Adrenal gland (tissue), 12 donors: ENCODE results near the gene IFIT2. TPM values are rescaled to one million over a fixed set of nuclear protein-coding genes. Genes with fewer than 3 reads are reported as not detected.

ENCODE experiments used
- DNase-seq, 7 donors: peaks; one replicate each; pipeline ENCODE4 v3.0.0-alpha.2; 2019 to 2020
- H3K27ac ChIP-seq, 5 donors: fragments of 200-600 bp; sonication (generic) in 4 of 5; 1 replicate in 3 of 5; 2 replicates in 2 of 5; pipeline versions ENCODE4 v1.5.1 to v1.8.0; 2016 to 2020; ENCODE audit warnings: mild to moderate bottlenecking in 1 of 5
- H3K27me3 ChIP-seq: fragments of 200-600 bp; 2 replicates; pipeline ENCODE4 v1.8.0; 2021
- H3K36me3 ChIP-seq, 2 donors: fragments of 200-600 bp; replicated peaks in 1 of 2; 1 replicate in 1 of 2; 2 replicates in 1 of 2; pipeline versions ENCODE4 v1.5.1 to v1.8.0; 2018 to 2022
- H3K4me1 ChIP-seq, 2 donors: fragments of 200-600 bp; replicated peaks in 1 of 2; 1 replicate in 1 of 2; 2 replicates in 1 of 2; pipeline versions ENCODE4 v1.5.1 to v1.8.0; 2018 to 2021
- H3K4me3 ChIP-seq, 4 donors: fragments of 200-600 bp; sonication (generic) in 3 of 4; one replicate each; pipeline ENCODE4 v1.5.1; 2016 to 2018
- H3K9me3 ChIP-seq, 3 donors: fragments of 200-600 bp; sonication (generic) in 1 of 3; replicated peaks in 1 of 3; 1 replicate in 2 of 3; 2 replicates in 1 of 3; pipeline versions ENCODE4 v1.5.1 to v1.8.0; 2016 to 2021
- POLR2A ChIP-seq, 2 donors: fragments of 450-650 bp; IDR thresholded peaks; one replicate each; pipeline ENCODE4 v1.6.1; 2017; ENCODE audit warnings: antibody characterized with exemption in 2 of 2, mild to moderate bottlenecking in 2 of 2, moderate library complexity in 1 of 2
- WGBS, 4 donors: extraction: QIAGEN DNeasy Blood & Tissue Kit in 2 of 4; methylation state at CpG; one replicate each; pipeline versions ENCODE4 v1.1.5 to v1.1.7; 2013 to 2017; 5-methylcytosine and 5-hydroxymethylcytosine counted together
- intact Hi-C, 2 donors: fragments of 100-400 bp; cut with DNase I; formaldehyde crosslinking; loops; one replicate each; pipeline versions ENCODE4 v1.14.1 to v1.15.0; 2022 to 2023
- polyA plus RNA-seq, 3 donors: library from polyadenylated mRNA; stranded (reverse); fragments of 200-250 nt in 2 of 3; fragments of 350-450 nt in 1 of 3; fragmentation: Illumina TruSeq in 1 of 3; extraction: RNeasy Lipid Tissue Mini Kit (QIAGEN cat#74804) in 1 of 3; gene quantifications; one replicate each; pipeline ENCODE4 v1.2.3, GENCODE V29; 2013 to 2014
- total RNA-seq, 9 donors: library from RNA; depleted of rRNA in 4 of 9; stranded (reverse); fragments of >200 nt in 4 of 9; fragments of 120-200 nt in 1 of 9; fragmentation: NEBNext Ultra II Directional in 1 of 9; extraction: Animal tissue kit (Norgen Biotek cat#: 25700) in 1 of 9; gene quantifications; one replicate each; pipeline versions ENCODE4 v1.1.0 to v1.2.4, GENCODE V29; 2013 to 2023
- TF ChIP-seq, protein P1 (sequence below), 6 experiments: fragments of 450-650 bp in 4 of 6; fragments of 200-600 bp in 2 of 6; sonication (generic) in 1 of 6; IDR thresholded peaks; 1 replicate in 5 of 6; 2 replicates in 1 of 6; pipeline versions ENCODE4 v1.5.1 to v1.8.0; 2016 to 2021; ENCODE audit warnings: antibody characterized with exemption in 6 of 6, mild to moderate bottlenecking in 2 of 6, moderate library complexity in 1 of 6
- donor health status: healthy with polysubstance abuse.
- donor health status: Bipolar disorder and iron deficiency.
- donor health status: DM: yes; HTN: yes; CAD: no.
- donor health status: DM: no; HTN: no; CAD: no.
- donor health status: DM: no; HTN: no; CAD: no.
- donor health status: DM: yes; HTN: yes; CAD: no.

IFIT2 gene
- total and polyA plus RNA-seq, 12 donors: 4.0 to 30.0 (median 11.4) TPM

DNA sequence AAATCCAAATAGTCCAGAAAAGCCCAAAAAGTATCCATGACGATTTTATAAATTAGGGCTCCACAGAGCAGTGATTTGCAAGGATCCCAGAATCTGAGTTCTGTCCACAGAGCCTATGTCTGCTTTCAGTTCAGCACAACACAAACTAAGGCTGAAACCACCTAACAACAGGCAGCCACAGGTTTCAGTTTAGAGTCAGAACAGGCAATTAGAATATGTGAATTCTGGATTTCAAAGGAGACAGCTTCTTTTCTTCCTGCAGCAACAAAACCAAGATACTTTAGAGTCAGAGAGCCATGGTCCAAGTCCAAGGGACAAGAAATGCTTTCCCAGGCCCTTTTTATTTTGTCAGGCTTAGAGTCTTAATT, 49.5 kb downstream of the IFIT2 start:
- no peak for TF ChIP-seq POLR2A (IDR thresholded peaks at IDR 0.05)
- TF ChIP-seq, protein P1, sequence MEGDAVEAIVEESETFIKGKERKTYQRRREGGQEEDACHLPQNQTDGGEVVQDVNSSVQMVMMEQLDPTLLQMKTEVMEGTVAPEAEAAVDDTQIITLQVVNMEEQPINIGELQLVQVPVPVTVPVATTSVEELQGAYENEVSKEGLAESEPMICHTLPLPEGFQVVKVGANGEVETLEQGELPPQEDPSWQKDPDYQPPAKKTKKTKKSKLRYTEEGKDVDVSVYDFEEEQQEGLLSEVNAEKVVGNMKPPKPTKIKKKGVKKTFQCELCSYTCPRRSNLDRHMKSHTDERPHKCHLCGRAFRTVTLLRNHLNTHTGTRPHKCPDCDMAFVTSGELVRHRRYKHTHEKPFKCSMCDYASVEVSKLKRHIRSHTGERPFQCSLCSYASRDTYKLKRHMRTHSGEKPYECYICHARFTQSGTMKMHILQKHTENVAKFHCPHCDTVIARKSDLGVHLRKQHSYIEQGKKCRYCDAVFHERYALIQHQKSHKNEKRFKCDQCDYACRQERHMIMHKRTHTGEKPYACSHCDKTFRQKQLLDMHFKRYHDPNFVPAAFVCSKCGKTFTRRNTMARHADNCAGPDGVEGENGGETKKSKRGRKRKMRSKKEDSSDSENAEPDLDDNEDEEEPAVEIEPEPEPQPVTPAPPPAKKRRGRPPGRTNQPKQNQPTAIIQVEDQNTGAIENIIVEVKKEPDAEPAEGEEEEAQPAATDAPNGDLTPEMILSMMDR (IDR thresholded peaks at IDR 0.05): no peak
- 41 to 50% (median 46%) methylated on average over 1 of the region's 1 CpG for WGBS, 4 donors

DNA sequence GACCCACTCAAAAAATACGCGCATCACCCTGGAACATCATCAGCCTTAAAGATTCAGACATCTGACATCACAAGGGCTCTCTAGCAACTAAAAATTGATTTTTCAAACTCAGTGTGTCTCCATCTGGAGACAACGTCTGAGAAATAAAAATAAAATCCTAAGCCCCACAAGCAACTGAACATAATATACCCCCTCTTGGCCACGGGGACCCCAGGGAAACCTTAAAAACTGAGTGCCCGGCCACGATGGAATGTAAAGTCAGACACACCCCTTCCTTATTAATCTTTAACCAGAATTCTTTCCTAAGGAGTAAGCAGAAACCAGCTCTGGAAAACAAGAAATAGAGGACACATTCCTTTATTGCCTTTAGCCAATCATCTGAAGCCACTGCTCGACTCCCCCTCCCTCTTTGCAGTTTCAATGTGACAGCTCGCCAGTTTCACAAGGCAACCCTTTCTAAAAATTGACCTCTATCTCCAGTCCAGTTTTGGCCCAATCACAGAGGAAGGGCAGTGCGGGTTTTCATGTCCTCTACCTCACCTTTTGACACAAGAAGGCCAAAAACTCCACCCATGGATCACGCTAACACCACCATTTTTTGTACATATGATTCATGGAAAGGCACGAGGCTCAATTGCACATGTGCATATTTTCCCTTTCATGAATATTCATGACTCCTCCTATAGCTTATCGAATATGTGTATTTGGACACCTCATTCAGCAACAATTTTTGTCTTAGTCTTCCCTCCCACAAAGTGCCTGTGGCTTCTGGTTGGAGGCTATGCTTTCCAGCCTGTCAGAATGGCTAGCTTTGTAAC, 50.1 kb downstream of the IFIT2 start:
- Histone ChIP-seq H3K4me1 (peaks cover 10 to 45% of the 10 kb centered on the region in 2 donors), H3K27me3 (no peaks in the 10 kb centered on the region), H3K36me3 (no peaks in the 10 kb centered on the region), H3K9me3 (no peaks in the 10 kb centered on the region), H3K4me3 (no peak overlapping the region), H3K27ac (peak overlapping the region; percentile 22 to 81 (median 56))
- peak in 6 of 7 donors; percentile 55 to 90 (median 76) for DNase-seq
- peak in 1 of 2 donors; percentile 33 for TF ChIP-seq POLR2A (IDR thresholded peaks at IDR 0.05)
- TF ChIP-seq, protein P1 (IDR thresholded peaks at IDR 0.05): no peak
- intact Hi-C loops: no loop called here
- 47 to 49% (median 48%) methylated on average over 12 of the region's 12 CpGs for WGBS, 4 donors

More for the DNA sequence above, 49.5 kb downstream of the IFIT2 start:
- Histone ChIP-seq H3K4me1 (peaks cover 14 to 51% of the 10 kb centered on the region in 2 donors), H3K9me3 (no peaks in the 10 kb centered on the region), H3K4me3 (no peak overlapping the region), H3K27me3 (no peaks in the 10 kb centered on the region), H3K27ac (peak overlapping the region; percentile 22 to 81 (median 56)), H3K36me3 (no peaks in the 10 kb centered on the region)
- DNase-seq: no peak
- intact Hi-C loops: no loop called here

DNA sequence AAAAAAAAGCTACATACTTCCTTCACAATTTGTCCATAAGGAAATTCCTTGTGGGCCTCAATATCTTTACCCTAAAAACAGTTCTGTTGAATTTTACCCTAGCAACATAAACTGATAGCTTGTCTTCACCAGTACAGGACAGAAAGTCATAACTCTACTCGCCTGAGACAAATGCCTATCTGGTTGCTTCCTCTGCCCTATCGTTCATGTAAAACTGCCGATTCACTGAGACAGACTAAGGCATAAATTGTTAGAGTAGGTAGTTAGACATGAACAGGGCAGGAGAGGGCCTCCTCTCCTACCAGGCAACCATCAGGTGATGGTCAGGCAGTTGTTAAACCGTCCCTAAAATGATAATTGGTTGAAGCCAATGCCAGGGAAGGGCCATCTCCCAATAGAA, 51.0 kb downstream of the IFIT2 start:
- Histone ChIP-seq H3K27me3 (no peaks in the 10 kb centered on the region), H3K36me3 (no peaks in the 10 kb centered on the region), H3K4me1 (peaks cover 10 to 37% of the 10 kb centered on the region in 2 donors), H3K4me3 (no peak overlapping the region), H3K27ac (no peak overlapping the region), H3K9me3 (no peaks in the 10 kb centered on the region)
- no peak for TF ChIP-seq POLR2A (IDR thresholded peaks at IDR 0.05)
- TF ChIP-seq, protein P1 (IDR thresholded peaks at IDR 0.05): no peak
- WGBS, 4 donors: 89 to 97% (median 95%) methylated on average over 4 of the region's 4 CpGs
- DNase-seq: no peak
- intact Hi-C loops: no loop called here

DNA sequence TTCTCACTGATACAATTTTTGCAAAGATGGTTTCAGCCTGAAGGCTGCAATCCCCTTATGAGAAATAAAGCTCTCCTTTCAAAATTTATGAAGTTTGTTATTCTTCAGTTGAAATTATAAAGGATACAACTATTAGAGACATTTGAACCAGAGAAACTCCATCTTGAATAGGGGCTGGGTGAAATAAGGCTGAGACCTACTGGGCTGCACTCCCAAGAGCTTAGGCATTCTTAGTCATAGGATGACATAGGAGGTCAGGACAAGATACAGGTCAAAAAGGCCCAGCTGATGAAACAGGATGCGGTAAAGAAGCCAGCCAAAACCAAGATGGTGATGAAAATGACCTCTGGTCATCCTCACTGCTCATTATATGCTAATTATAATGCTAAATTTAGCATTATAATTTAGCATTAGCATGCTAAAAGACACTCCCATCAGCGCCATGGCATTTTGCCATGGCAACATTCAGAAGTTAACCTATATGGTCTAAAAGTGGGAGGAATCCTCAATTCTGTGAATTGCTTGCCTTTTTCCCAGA, 53.6 kb downstream of the IFIT2 start:
- H3K4me1 ChIP-seq: peaks cover 10 to 22% of the 10 kb centered on the region in 2 donors
- no peaks in the 10 kb centered on the region for H3K36me3 ChIP-seq
- no peaks in the 10 kb centered on the region for H3K27me3 ChIP-seq
- no peak for TF ChIP-seq POLR2A (IDR thresholded peaks at IDR 0.05)
- TF ChIP-seq, protein P1 (IDR thresholded peaks at IDR 0.05): no peak
- H3K9me3 ChIP-seq: no peaks in the 10 kb centered on the region
- no peak overlapping the region for H3K4me3 ChIP-seq
- 86 to 92% (median 87%) methylated on average over 2 of the region's 2 CpGs for WGBS, 4 donors
- intact Hi-C loops: no loop called here
- no peak overlapping the region for H3K27ac ChIP-seq
- no peak for DNase-seq
